Smooth muscle cell of the umbilical artery (primary cell): ENCODE measurements around the gene ART3. TPM values are rescaled to one million over a fixed set of nuclear protein-coding genes. Genes with fewer than 3 reads are reported as not detected.

ENCODE experiments used
- total RNA-seq: library from RNA; depleted of rRNA; stranded (reverse); fragments of >200 nt; gene quantifications from 2 replicates; pipeline ENCODE4 v1.2.3, GENCODE V29; 2014

Gene ART3
- total RNA-seq, result not detected in 2 replicates

GRCh38 chr4:76074468-76074867 lies at the start of gene ART3:
TSS of gene ART3 (plus strand) at chr4:76074709. CDS start at chr4:76075890, 1,181 bp downstream.

GRCh38 chr4:76035799-76036380 lies 38.6 kb upstream of the ART3 start, which contains the start of gene CXCL11:
TSS of gene CXCL11 (minus strand) at chr4:76036070. CDS start at chr4:76035987, 83 bp downstream.

DNA sequence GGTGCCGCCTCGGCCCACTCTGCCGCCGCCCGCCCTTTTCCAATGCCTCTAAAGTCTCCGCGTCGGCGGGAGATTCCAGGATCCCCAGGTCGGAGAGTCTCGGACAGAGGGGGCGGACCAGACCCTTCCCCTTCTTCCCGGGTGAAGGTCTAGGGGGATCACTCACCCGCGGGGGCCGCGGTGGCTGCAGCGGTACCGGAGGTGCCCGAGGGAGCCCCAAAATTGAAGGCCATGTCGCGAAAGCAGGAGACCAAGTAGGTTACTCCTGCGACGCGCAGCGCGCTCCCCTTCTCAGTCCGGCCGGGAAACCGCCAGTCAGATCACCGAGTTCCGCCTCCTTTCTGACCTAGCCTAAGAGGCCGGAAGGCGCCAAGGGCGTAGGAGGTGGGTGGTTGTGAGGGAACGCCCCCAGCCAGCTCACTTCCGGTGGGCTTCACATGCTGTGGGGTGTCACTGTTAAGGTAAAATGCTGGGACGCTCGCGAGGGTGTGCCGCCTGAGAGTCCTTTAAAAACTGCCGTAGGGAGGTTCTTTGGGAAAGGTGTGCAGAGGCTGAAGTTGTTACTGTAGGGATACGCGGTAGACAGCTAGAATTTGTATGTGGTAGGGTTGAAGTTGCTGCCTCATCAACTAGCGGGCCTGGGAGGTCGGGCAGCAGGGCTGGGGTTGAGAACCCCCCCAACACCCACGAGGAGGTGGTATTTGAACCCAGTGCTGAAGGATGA lies 73.8 kb downstream of the ART3 start, which contains the start of gene NUP54:
Gene NUP54 (minus strand): TSS at position 256 of the 724 bp plus-strand sequence. CDS start 23 bp downstream, at position 233.

Other genes with a start within 250 kb of the ART3 start
- gene PPEF2, start 172.3 kb upstream of the ART3 start, total RNA-seq, result not detected in 2 replicates
- 35.3 and 82.8 TPM in 2 replicates for gene NAAA, start 133.7 kb upstream of the ART3 start, total RNA-seq
- 34.7 and 43.7 TPM in 2 replicates for gene SDAD1, start 83.8 kb upstream of the ART3 start, total RNA-seq
- not detected in 2 replicates for gene CXCL9, start 67.2 kb upstream of the ART3 start, total RNA-seq
- gene CXCL10, start 51.2 kb upstream of the ART3 start, total RNA-seq, result not detected in 2 replicates
- gene CXCL11, start 38.6 kb upstream of the ART3 start, total RNA-seq, result not detected in 2 replicates
- gene NUP54, start 73.7 kb downstream of the ART3 start, total RNA-seq, result 51.9 and 52.3 TPM in 2 replicates
- 248 and 252 TPM in 2 replicates for gene SCARB2, start 139.1 kb downstream of the ART3 start, total RNA-seq
- gene FAM47E, start 177.0 kb downstream of the ART3 start, total RNA-seq, result 0.18 and 0.59 TPM in 2 replicates
- 7.4 and 9.3 TPM in 2 replicates for gene STBD1, start 232.0 kb downstream of the ART3 start, total RNA-seq